ENCODE results near the gene TMEM63B. TPM values are rescaled to one million over a fixed set of nuclear protein-coding genes. Genes with fewer than 3 reads are reported as not detected.
A peak's percentile ranks its signal among the peaks of the same experiment; 100 is the strongest.

TMEM63B gene
- total RNA-seq, 1 donor from 2014 or later = 45.5 TPM

- peaks cover 5% of the 10 kb centered on the region for H3K36me3 Mint-ChIP-seq
- DNase-seq (ENCODE audit: extremely low spot score, unreplicated experiment) = no peak
- TF ChIP-seq CTCF (conservative IDR thresholded peaks at IDR 0.05) = peak; percentile 81
- H3K9me3 Mint-ChIP-seq = no peaks in the 10 kb centered on the region
- H3K4me3 Mint-ChIP-seq = no peak overlapping the region
- H3K27me3 Mint-ChIP-seq = no peaks in the 10 kb centered on the region
- H3K27ac Mint-ChIP-seq = peak overlapping the region; percentile 72
- peaks cover 8% of the 10 kb centered on the region for H3K4me1 Mint-ChIP-seq (ENCODE audit: unreplicated experiment)
Observed at GRCh38 chr6:44096612-44097011, 30.7 kb upstream of the TMEM63B start.

GRCh38 chr6:44097782-44098317, 29.5 kb upstream of the TMEM63B start:
- Mint-ChIP-seq H3K4me1 (ENCODE audit: unreplicated experiment) (peaks cover 19% of the 10 kb centered on the region), H3K9me3 (no peaks in the 10 kb centered on the region), H3K36me3 (peaks cover 5% of the 10 kb centered on the region), H3K27ac (no peak overlapping the region), H3K4me3 (no peak overlapping the region), H3K27me3 (no peaks in the 10 kb centered on the region)
- no peak for DNase-seq (ENCODE audit: extremely low spot score, unreplicated experiment)
- TF ChIP-seq CTCF (conservative IDR thresholded peaks at IDR 0.05) = no peak

GRCh38 chr6:44099192-44099591, 28.2 kb upstream of the TMEM63B start:
- H3K9me3 Mint-ChIP-seq = no peaks in the 10 kb centered on the region
- H3K4me3 Mint-ChIP-seq = no peak overlapping the region
- H3K36me3 Mint-ChIP-seq = peaks cover 5% of the 10 kb centered on the region
- no peak for DNase-seq (ENCODE audit: extremely low spot score, unreplicated experiment)
- no peak overlapping the region for H3K27ac Mint-ChIP-seq
- TF ChIP-seq CTCF (conservative IDR thresholded peaks at IDR 0.05) = no peak
- H3K4me1 Mint-ChIP-seq (ENCODE audit: unreplicated experiment) = peaks cover 21% of the 10 kb centered on the region
- H3K27me3 Mint-ChIP-seq = no peaks in the 10 kb centered on the region

- H3K27me3 Mint-ChIP-seq = no peaks in the 10 kb centered on the region
- H3K27ac Mint-ChIP-seq = no peak overlapping the region
- no peaks in the 10 kb centered on the region for H3K9me3 Mint-ChIP-seq
- peak; percentile 73 for TF ChIP-seq CTCF (conservative IDR thresholded peaks at IDR 0.05)
- no peak for DNase-seq (ENCODE audit: extremely low spot score, unreplicated experiment)
- H3K36me3 Mint-ChIP-seq = peaks cover 8% of the 10 kb centered on the region
- no peak overlapping the region for H3K4me3 Mint-ChIP-seq
- H3K4me1 Mint-ChIP-seq (ENCODE audit: unreplicated experiment) = peaks cover 21% of the 10 kb centered on the region
Observed at GRCh38 chr6:44100088-44100550, 27.2 kb upstream of the TMEM63B start.

GRCh38 chr6:44101832-44102231, 25.5 kb upstream of the TMEM63B start:
- TF ChIP-seq CTCF (conservative IDR thresholded peaks at IDR 0.05) = no peak
- H3K4me3 Mint-ChIP-seq = no peak overlapping the region
- no peaks in the 10 kb centered on the region for H3K27me3 Mint-ChIP-seq

GRCh38 chr6:44102527-44102926, 24.8 kb upstream of the TMEM63B start:
- H3K9me3 Mint-ChIP-seq = no peaks in the 10 kb centered on the region
- no peaks in the 10 kb centered on the region for H3K27me3 Mint-ChIP-seq
- no peak overlapping the region for H3K27ac Mint-ChIP-seq
- no peak overlapping the region for H3K4me3 Mint-ChIP-seq
- TF ChIP-seq CTCF (conservative IDR thresholded peaks at IDR 0.05) = no peak
- DNase-seq (ENCODE audit: extremely low spot score, unreplicated experiment) = no peak
- peaks cover 20% of the 10 kb centered on the region for H3K4me1 Mint-ChIP-seq (ENCODE audit: unreplicated experiment)
- H3K36me3 Mint-ChIP-seq = peaks cover 9% of the 10 kb centered on the region

More at GRCh38 chr6:44101832-44102231, 25.5 kb upstream of the TMEM63B start:
- no peak for DNase-seq (ENCODE audit: extremely low spot score, unreplicated experiment)
- Mint-ChIP-seq H3K27ac (peak overlapping the region; percentile 34), H3K4me1 (ENCODE audit: unreplicated experiment) (peaks cover 20% of the 10 kb centered on the region), H3K36me3 (peaks cover 10% of the 10 kb centered on the region), H3K9me3 (no peaks in the 10 kb centered on the region)

Measured in type B pancreatic cell (in vitro differentiated cells).